HG02938 (cell line): ENCODE data around the gene BOLL.
"Not testable (repeated sequence)": the region's sequence is repeated elsewhere in the genome, so short reads cannot be mapped to it uniquely, and the experiment has no call there.

Experiments used
- ATAC-seq: cut with Tn5 transposase; IDR thresholded peaks from one replicate; pipeline ENCODE4 v1.9.1; 2021; ENCODE audit warnings: mild to moderate bottlenecking, moderate library complexity; ENCODE audit not compliant: unreplicated experiment

The BOLL gene, protein sequence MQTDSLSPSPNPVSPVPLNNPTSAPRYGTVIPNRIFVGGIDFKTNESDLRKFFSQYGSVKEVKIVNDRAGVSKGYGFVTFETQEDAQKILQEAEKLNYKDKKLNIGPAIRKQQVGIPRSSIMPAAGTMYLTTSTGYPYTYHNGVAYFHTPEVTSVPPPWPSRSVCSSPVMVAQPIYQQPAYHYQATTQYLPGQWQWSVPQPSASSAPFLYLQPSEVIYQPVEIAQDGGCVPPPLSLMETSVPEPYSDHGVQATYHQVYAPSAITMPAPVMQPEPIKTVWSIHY

DNA sequence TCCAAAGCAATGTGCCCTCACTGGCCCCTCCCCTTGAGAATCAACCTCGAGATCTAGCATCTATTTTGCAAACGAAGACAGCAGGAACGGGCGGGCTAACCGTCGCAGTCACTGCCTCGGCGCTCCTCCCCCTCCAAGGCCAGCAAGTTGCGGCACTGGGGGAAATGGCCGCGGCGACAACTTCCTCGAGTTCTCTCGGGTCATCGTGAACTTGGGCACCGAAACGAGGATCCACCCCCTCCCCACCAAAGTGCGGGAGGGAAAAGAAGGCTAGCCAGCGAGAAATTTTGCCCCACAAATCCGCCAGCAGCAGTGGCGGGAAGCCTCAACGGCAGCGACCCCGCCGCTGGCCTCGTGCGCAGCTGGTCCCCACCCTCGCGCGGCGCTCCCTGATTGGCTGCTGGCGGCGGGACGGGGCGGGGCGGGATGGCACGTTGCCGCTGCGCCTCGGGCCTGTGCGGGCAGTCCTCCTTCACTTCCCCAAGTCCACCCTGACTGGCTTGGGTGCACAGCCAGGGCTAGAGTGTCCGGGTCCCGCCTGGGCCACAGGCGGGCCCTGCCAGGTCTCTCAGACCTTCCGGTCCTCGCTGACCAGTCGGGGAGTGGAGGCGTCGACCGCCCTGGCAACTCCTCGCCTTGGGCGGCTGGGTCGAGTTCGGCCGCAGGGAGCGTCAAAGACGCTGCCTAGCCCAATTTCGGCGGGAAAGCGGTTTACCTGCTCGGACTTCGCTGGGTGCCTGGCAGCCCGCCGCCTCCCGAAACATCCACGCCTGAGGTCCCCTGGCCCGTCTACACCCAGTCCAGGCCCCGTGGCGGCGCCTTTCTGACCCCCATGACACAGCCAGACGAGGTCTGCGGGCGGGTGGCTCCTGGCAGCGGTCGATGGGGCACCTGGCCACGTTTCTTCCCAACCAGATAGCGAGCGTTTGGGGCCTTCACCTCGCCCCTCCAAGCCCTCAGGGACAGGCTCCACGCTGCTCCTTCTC lies at the start of gene BOLL:
TSS of gene BOLL (minus strand) at position 364 of the 986 bp plus-strand sequence. CDS start 3,469 bp downstream, outside the sequence.
- no peak for ATAC-seq

DNA sequence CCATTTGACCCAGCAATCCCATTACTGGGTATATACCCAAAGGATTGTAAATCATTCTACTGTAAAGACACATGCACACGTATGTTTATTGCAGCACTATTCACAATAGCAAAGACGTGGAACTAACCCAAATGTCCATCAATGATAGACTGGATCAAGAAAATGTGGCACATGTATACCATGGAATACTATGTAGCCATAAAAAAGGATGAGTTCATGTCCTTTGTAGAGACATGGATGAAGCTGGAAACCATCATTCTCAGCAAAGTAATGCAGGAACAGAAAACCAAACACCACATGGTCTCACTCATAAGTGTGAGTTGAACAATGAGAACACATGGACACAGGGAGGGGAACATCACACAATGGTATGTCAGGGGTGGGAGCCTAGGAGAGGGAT lies 49.7 kb upstream of the BOLL start:
- ATAC-seq, result not testable (repeated sequence)

DNA sequence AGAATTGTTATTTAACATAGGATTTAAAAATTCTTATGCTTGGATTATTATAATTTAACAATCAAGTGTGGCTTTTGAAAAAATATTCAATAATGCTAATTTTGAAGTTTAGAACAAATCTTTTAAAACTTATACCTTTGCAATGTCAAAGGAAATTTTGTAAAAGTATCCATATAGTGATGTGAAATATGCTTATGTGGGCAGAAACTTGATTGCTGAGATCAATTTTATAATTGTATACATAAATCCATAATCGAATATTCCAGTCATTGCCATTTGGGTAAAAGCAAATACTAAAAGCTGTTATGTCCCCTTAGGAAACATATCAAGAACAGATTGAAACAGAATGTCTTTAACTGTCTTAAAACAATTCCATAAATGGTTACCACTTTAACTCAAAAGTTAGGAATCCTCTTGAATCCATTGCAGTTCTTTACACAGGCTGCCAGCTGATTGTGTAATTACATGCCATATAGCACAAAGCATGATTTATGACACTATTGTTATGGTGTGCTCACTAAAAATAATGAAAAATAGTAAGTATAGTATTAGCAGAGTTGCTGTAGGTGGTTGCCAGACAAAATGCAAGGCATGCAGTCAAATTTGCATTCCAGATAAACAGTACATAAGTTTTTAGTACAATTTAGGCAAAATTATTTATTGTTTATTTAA lies 43.5 kb upstream of the BOLL start:
- ATAC-seq, result no peak

DNA sequence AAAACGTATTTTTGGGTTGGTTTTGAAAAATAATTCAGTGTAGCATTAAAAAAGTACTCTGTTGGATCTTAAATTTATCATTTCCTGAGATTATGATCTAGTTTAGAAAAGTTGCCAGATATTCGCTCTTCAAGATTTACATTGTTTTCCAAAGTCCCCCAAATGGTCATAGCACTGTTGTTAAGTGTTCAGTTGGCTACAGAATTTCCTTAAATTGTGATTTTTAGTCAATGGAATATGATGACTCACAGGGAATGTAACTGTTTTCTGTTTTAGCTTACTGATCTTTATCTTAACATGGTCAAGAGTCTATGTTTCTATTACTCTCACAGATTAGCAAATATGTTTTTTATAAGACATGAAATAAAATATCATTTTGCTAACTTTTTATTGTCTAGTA lies 42.5 kb upstream of the BOLL start:
- ATAC-seq, result no peak

DNA sequence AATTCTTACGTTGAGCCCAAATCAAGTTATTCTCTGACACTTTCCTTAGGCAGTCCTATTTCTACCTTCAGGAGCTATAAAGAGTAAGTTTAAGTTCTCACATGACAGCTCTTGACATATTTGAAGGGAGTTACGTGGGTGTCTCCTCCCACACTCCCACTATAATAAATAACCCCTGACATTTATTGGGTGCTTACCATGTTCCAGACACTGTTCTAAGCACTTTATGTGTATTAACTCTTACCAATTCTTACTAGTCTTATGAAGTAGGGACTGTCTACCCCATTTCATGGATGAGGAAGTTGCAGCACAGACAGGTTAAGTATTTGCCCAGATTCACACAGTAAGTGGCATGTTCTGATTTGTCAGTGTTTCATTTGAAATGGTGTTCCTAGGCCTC lies 37.2 kb upstream of the BOLL start:
- ATAC-seq, result no peak

DNA sequence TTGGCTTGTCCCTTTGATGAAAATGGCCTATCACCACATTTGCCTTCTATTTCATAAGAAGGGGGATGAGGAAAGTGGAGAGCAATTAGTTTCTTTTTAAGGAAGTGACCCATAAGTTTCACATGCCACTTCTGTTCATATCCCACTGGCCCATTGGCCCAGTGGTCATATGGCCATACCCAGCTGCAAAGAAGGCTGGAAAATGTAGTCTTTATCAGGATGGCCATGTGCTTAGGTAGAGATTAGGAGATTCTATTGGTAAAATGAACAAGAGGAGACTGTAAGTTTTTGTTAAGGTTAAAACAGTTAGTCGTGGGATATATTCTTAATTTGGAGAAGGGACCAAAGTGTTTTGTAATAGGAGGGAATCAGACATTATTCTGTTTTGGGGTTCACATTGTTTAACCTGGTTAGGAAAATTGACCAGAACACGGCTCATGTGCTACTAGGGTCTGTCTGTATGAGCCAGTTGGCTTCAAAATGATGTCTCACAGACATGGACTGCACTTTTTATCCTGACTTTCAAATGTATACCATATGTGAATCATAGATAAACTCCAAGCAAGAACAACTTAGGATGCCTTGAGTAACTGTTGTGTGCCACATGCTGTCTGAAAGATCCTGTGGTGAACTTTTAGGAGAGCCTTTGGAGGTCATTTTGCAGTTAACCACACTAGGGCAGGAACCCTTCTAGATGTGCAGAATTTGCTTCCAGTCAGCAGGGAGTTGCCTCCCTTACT lies 36.6 kb upstream of the BOLL start:
- no peak for ATAC-seq

DNA sequence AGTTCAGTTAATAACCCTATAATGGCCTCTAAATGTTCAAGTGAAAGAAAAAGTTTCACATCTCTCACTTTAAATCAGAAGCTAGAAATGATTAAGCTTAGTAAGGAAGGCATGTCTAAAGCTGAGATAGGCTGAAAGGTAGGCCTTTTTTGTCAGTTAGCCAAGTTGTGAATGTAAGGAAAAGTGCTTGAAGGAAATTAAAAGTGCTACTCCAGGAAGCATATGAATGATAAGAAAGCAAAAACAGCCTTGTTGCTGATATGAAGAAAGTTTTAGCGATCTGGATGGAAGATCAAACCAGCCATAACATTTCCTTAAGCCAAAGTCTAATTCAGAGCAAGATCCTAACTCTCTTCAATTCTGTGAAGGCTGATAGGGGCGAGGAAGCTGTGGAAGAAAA lies 29.4 kb upstream of the BOLL start:
- ATAC-seq, result no peak

DNA sequence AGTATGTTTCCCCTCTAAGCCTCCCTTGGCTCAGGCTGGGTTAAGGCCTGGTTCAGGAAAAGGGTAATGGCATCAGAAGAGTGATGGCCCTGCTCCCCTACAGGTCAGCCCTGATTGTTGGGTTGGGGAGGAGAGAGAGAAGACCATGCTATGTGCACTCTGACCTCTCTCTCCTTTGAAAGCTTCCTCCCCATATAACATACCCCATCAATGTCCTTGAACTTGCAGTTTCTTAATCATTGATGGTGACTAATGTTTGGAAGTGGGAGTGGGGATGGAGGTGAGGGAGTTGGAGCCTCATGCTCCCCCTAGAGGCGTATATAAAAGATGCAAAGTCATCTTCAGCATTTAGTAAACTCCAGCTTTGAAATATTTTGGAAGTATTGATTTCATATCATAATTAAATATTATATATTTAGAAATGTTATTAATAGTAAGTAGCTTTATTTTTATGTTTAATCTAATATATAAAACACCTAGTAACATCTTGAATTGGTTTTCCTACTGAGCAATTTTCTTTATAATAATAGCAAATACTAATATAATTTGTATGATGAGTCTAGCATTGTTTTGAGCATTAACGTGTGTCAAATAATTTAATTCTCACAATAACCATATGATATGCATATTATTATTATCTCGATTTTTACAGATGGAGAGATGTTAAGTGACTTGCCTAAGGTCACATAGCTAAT lies 28.1 kb upstream of the BOLL start:
- ATAC-seq, result no peak

DNA sequence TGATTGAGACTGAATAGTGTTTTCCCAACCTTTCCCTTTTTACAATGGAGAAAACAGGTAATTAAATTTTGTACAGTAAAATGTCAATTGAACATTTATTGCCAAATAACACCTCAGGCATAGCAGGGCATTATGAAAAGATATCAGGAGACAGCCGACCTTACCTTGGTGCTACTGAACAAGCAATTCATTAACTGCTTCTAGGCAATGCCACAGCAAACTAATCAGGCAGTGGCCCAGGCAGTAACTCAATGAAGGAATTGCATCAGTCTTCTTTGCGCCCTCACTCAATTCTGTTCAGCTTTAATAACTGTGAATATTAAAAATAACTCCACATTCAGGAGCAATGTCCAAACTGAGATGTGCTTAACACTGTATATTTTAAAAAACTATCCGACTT lies 25.4 kb upstream of the BOLL start:
- no peak for ATAC-seq

DNA sequence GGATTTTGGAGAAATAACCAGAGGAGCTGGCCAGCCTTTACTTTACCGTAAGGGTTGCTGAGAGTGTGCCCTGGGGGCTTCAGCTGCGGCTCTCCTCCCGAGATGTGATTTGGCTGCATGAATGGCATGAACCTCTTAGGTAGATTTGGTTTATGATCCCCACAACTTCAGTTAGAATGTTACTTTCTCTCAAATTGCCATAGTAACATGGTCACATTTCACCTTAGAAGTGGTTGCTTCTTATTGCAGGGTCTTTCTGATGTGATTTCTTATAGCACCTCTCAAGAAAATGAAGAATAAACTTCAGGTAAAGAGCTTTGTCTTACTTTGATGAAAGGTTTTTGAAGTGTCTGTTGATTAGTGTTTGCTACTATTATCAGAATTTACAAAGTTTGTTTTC lies 24.9 kb upstream of the BOLL start:
- no peak for ATAC-seq

DNA sequence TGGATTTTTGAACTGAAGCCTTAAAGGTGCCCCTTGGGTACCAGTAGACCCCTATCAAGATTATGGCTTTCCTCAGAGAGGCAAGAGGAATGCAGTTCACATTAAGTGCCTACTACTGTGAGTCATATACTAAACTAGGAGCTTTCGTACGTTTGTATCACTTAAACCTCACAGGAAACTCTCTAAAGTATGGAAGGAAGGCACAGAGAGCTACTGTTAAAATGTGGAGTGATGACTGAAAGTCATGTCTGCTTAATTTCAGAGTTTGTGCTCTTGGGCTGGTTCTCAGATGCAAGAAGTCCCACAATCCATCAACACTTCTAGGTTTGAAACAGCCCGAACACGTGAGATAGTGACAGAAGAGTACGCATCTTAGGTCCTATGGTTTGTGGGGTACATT lies 23.9 kb upstream of the BOLL start:
- no peak for ATAC-seq

DNA sequence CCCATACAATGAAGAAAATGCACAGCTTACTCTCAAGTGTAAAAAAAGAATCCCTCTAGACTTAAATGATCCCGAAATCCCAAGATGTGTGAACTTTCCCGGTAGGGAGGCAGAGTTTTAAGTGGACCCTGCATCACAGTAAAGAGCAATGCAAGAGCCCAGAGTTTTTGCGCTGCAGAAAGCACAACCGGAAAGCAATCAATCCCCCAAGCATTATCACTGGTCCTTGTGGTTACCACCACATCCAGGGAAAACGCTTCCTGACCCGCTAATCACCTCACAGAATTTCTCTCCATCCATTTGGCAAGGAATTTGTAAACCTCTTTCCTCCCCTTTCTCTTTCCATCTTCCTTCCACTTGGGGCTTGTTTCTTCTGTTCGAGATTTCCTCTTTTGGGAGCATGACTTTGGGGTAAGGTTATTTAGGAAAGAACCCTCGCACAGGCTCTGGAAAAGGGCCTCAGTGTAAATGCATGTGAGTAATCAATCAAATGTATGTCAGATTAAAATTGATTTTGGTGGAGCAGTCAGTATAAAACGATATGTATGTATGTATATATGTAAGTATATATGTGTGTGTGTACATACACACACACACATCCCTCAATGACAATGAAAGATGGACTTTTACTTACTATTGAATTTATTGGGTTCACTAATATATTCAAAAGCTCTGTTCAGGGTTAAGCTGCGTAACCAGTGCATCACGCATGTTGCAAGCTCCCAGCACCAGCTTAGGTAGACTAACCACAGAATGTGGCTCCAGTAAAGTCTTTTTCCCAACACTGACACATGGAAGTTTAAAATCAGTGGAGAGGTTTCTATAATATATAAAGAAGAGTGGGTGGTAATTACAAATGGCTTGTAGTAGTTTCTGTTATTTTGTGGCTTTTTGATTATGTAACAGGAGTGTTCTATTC lies 20.9 kb upstream of the BOLL start:
- no peak for ATAC-seq

DNA sequence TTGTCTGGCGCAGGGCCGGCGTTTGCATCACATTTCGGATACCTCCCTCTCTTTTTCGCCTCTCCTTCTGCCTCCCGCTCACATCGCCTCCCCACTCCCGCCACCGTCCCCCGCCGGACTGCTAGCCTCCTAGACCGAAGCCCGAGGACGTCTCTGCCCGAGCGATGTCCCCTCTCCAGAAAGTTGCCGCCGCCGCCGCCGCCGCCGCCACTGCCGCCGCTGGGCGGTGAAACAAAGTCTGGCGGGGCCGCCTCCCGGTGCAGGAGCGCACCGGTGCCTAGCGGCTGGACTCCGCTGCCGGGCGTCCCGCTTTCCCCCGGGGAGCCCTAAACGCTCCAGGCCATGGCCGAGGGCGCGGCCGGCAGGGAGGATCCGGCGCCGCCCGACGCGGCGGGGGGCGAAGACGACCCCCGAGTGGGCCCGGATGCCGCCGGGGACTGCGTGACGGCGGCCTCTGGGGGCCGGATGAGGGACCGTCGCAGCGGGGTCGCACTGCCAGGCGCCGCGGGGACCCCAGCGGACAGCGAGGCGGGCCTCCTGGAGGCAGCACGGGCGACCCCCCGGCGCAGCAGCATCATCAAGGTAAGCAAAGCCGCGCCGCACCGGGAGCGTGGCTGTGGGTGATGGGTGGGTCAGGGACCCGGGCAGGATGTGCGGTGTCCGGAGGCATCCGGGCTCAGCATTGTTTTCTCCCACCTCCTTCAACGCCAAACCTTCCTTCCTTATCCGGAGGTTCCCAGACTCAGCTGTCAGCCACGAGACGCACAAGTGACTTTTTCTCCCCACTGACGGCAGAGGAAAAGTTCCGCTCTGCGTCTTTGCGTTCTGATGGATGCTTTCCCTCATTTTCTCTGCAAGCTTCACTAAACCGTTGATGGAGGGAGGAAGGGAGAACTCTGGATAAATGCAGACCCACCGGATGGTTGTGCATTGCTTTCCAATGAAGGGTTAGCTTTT lies 19.9 kb upstream of the BOLL start:
- peak; percentile 29 for ATAC-seq

DNA sequence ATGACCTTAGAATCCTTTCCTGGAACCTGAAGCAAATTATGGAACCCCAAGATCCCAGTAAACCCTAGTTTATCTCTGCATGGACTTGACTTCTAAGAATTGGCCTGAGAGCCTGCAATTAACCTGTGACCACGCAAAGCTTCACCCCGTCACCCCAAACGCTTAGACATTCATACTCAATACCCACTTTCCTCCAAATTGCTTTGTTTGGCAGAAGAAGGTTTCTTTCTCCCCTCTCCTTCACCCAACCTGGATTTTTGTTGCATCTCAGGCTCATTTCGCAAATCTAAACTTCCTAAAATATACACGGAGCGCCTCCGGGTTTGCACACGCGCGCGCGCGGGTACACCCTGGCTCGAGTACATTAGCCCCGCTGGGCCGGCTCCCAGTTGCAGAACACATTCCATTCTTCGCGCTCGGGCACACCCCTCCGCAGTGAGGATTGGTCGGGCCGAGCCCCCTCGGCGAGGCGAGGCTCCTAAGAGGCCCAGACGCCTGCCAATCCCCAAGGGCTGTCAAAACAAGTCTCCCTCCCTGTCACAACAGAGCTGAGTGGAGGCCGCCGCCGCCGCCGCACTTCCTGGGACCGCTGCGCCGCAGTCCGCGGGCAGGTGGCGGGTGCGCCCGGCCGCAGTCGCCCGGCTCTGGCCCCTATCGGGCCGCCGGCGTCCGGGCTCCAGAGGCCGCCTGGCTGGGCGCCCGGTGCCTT lies 19.1 kb upstream of the BOLL start, which contains the start of gene PLCL1:
TSS of gene PLCL1 (plus strand) at position 545 of the 709 bp plus-strand sequence.
- peak; percentile 99 for ATAC-seq

DNA sequence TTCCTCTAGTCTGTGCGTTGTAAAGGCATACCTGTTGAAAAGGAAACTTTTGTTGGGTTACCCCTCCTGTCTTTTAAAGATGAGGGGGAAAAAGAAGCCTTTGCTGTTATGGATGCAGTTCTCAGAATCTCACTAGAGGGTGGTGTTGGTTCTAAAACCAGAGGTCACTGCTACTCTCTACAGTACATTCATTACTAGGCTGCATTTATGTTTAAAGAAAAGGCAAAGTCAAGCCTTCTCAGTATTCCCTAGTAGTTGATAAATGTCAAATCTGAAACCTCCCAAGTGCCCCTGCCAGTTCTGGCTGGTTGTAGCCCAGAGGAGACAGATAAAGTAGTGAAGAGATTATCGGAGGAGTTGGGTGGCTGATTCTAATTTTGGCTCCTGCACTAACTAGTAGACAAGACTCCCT lies 17.9 kb upstream of the BOLL start:
- peak; percentile 40 for ATAC-seq

DNA sequence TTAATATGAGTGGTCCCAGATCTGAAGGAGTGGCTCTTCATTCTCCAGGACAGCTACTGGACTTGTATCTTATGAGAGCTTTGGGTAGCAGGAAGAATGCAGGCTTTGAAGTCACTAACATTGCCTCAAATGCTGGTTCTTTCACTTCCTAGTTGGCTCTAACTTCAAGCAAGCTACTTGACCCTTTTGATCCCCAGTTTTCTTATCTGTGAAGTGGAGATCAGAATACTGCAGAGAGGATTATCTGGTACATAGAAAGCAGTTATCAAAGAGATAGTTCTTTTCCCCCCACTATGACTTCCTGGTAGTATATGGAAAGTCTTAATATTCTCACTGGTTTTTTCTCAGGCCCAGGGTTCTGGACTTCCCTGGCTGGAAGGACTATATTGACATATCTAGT lies 15.9 kb upstream of the BOLL start:
- ATAC-seq, result no peak

DNA sequence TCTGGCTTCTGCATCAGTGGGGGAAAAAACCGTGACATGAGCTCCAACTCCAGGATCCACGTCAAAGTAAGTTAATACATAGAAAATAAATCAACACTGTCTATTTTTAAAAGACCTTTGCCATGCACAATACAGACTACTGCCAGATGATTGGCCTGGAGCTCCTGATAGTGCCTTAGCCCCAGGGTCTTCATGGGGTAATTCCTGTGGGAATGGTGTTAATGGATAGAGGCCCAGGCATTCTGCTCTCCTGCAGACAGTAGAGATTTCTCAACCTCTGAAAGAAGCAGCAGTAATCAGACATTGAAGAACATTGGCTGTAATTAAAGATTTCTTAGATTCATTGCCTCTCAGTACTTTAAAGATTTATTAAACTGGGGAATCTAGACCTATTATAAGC lies 15.0 kb upstream of the BOLL start:
- ATAC-seq, result no peak
